Neuronal stem cell (in vitro differentiated cells): Measurements from ENCODE around the gene SMYD3.
A peak's percentile ranks its signal among the peaks of the same experiment; 100 is the strongest.

Experiments used
- DNase-seq: peaks from one replicate; pipeline ENCODE4 v3.0.0-alpha.2; 2013; ENCODE audit warnings: low spot score
- H2AFZ ChIP-seq: one replicate; pipeline ENCODE4 v1.6.1; 2013; ENCODE audit warnings: mild to moderate bottlenecking, low read length, inconsistent platforms
- H2AK5ac ChIP-seq: 2 replicates; pipeline ENCODE4 v1.6.1; 2013; ENCODE audit warnings: low read depth, mild to moderate bottlenecking, inconsistent platforms, low read length, moderate library complexity, mixed read lengths
- H2BK120ac ChIP-seq: 2 replicates; pipeline ENCODE4 v1.6.1; 2013; ENCODE audit warnings: low read depth, mild to moderate bottlenecking, inconsistent platforms, low read length, moderate library complexity, mixed read lengths
- H2BK12ac ChIP-seq: one replicate; pipeline ENCODE4 v1.6.1; 2013; ENCODE audit warnings: low read length, inconsistent platforms
- H2BK15ac ChIP-seq: 2 replicates; pipeline ENCODE4 v1.6.1; 2013; ENCODE audit warnings: mild to moderate bottlenecking, low read length, inconsistent platforms, mixed read lengths
- H2BK5ac ChIP-seq: one replicate; pipeline ENCODE4 v1.6.1; 2013; ENCODE audit warnings: inconsistent platforms, mild to moderate bottlenecking, low read length, moderate library complexity
- H3K14ac ChIP-seq: one replicate; pipeline ENCODE4 v1.6.1; 2013; ENCODE audit warnings: low read length, inconsistent platforms
- H3K18ac ChIP-seq: 2 replicates; pipeline ENCODE4 v1.6.1; 2013; ENCODE audit warnings: low read length, inconsistent platforms
- H3K23ac ChIP-seq: 2 replicates; pipeline ENCODE4 v1.6.1; 2013; ENCODE audit warnings: low read depth, mild to moderate bottlenecking, mixed read lengths, low read length, inconsistent platforms; ENCODE audit not compliant: poor library complexity
- H3K27ac ChIP-seq: replicated peaks from 3 replicates; pipeline ENCODE4 v1.5.1; 2013; ENCODE audit warnings: low read length, inconsistent platforms
- H3K27me3 ChIP-seq, 3 experiments: 2 replicates each; pipeline ENCODE4 v1.6.1; 2013; ENCODE audit warnings: low read length in 3 of 3, mild to moderate bottlenecking in 2 of 3, inconsistent platforms in 1 of 3, low read depth in 1 of 3, mixed read lengths in 1 of 3, moderate library complexity in 1 of 3; ENCODE audit not compliant: control insufficient read depth in 3 of 3, insufficient read depth in 3 of 3
- H3K36me3 ChIP-seq, 2 donors: replicated peaks in 1 of 2; 2 replicates each; pipeline ENCODE4 v1.6.1; 2013; ENCODE audit warnings: low read length in 2 of 2; ENCODE audit not compliant: control insufficient read depth in 2 of 2, insufficient read depth in 2 of 2
- H3K4ac ChIP-seq: 2 replicates; pipeline ENCODE4 v1.6.1; 2013; ENCODE audit warnings: inconsistent platforms, mild to moderate bottlenecking, low read length, moderate library complexity
- H3K4me1 ChIP-seq, 2 donors: 1 replicate in 1 of 2; 2 replicates in 1 of 2; pipeline ENCODE4 v1.6.1; 2013; ENCODE audit warnings: low read length in 2 of 2, low read depth in 1 of 2; ENCODE audit not compliant: control insufficient read depth in 2 of 2, insufficient read depth in 1 of 2
- H3K4me2 ChIP-seq: one replicate; pipeline ENCODE4 v1.6.1; 2013; ENCODE audit warnings: mild to moderate bottlenecking, low read length, inconsistent platforms; ENCODE audit not compliant: insufficient read depth, poor library complexity, severe bottlenecking
- H3K4me3 ChIP-seq, 2 donors: 2 replicates each; pipeline ENCODE4 v1.5.1; 2013; ENCODE audit warnings: low read length in 2 of 2, mild to moderate bottlenecking in 2 of 2, inconsistent platforms in 1 of 2, moderate library complexity in 1 of 2
- H3K79me1 ChIP-seq: one replicate; pipeline ENCODE4 v1.6.1; 2013; ENCODE audit warnings: low read depth, mild to moderate bottlenecking, inconsistent platforms, low read length, moderate library complexity
- H3K9ac ChIP-seq: one replicate; pipeline ENCODE4 v1.6.1; 2013; ENCODE audit warnings: mild to moderate bottlenecking, low read depth, low read length, inconsistent platforms; ENCODE audit not compliant: poor library complexity
- H3K9me3 ChIP-seq, 2 donors: replicated peaks in 1 of 2; 2 replicates each; pipeline versions ENCODE3 to v1.6.1; 2013; ENCODE audit warnings: low read length in 2 of 2, mild to moderate bottlenecking in 2 of 2, inconsistent platforms in 1 of 2, low read depth in 1 of 2, mixed read lengths in 1 of 2, moderate library complexity in 1 of 2; ENCODE audit not compliant: control insufficient read depth in 2 of 2, insufficient read depth in 1 of 2
- H4K8ac ChIP-seq: one replicate; pipeline ENCODE4 v1.6.1; 2013; ENCODE audit warnings: low read depth, mild to moderate bottlenecking, inconsistent platforms, low read length, moderate library complexity
- H4K91ac ChIP-seq: one replicate; pipeline ENCODE4 v1.6.1; 2013; ENCODE audit warnings: low read length, low read depth, mild to moderate bottlenecking, inconsistent platforms; ENCODE audit not compliant: poor library complexity
- WGBS, 2 donors: extraction: QIAGEN DNeasy Blood & Tissue Kit; methylation state at CpG; one replicate each; pipeline ENCODE4 v1.1.7; 2013; ENCODE audit warnings: missing lambda C conversion rate in 2 of 2, mixed read lengths in 1 of 2; ENCODE audit not compliant: insufficient read length in 2 of 2, insufficient replicate concordance in 1 of 2; ENCODE audit errors: extremely low coverage in 2 of 2; 5-methylcytosine and 5-hydroxymethylcytosine counted together

SMYD3 gene

DNA sequence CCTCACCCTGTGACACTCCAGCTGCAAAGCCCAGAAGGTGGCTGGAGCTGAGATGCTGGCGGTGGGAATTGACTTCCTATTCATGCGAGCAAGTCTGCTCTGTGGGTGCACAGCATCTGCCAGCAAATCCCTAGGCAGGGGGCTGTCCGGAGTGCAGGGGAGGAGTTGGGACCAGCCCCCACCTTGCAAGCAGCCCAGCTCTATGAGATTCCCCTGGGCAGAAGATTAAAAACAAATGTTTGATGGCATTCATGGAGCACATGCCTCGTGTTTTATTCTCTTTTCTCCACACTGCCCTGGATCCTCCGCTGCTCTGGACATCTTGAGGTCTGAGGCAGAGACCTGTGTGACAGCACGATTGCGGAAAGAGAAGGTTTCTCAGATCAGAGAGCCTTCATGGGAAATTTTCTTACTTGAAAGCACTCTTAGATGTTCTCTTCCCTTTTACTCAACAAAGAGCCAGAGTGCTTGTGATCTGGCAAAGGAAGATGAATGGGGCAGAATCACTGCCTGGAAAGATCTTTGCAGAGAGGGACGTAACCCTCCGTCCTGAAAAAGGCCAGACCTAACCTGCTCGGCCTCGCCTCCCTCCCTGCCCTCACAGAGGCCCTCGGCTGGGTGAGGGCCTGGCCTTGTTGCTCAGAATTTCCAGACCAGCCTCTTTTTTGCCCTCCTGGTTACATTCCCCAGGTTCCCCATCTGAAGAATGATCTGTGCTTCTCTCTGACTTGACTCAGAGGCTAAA is 755.2 kb downstream of the SMYD3 start:
- Histone ChIP-seq H3K9ac (no peak overlapping the region), H3K79me1 (no peaks in the 10 kb centered on the region), H2BK12ac (no peak overlapping the region), H3K4me1 (peaks cover 8 to 10% of the 10 kb centered on the region in 2 donors), H3K18ac (peak overlapping the region; percentile 8), H3K14ac (no peak overlapping the region), H4K91ac (no peak overlapping the region), H2BK15ac (no peak overlapping the region), H3K9me3 (peaks cover 2% of the 10 kb centered on the region in 2 donors), H3K4me2 (no peak overlapping the region), H3K23ac (no peak overlapping the region), H3K36me3 (no peaks in the 10 kb centered on the region), H3K4me3 (no peak overlapping the region), H2BK120ac (no peak overlapping the region), H3K4ac (no peak overlapping the region), H2AK5ac (no peak overlapping the region), H3K27ac (no peak overlapping the region), H4K8ac (no peak overlapping the region), H2AFZ (peak overlapping the region; percentile 70), H2BK5ac (no peak overlapping the region), H3K27me3 (no peaks in the 10 kb centered on the region)
- DNase-seq = no peak
- WGBS, 2 donors = no CpG with 5 or more reads among the region's 12 CpGs

DNA sequence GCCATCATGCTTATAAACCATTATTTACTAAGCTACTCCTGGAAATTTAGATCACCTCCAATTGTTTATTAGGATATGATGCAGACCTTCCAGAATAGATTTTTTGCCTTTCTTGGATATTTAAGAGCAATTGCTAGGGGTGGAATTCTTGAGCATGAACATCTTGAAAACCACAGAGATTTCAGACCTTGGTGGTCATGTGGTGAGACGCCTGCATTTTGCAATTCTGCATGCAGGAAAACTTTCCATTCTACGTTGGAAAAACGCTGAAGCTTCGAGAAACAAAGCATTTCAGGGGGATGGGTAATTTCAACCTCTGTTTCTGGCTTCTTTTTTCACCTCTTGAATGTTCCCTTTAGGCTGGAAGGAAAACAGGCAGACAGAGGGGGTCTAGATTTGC is 756.0 kb downstream of the SMYD3 start:
- no peaks in the 10 kb centered on the region for H3K79me1 ChIP-seq
- H4K8ac ChIP-seq = no peak overlapping the region
- no peak overlapping the region for H2BK12ac ChIP-seq
- peaks cover 8 to 10% of the 10 kb centered on the region in 2 donors for H3K4me1 ChIP-seq
- H3K18ac ChIP-seq = no peak overlapping the region
- H3K4me2 ChIP-seq = no peak overlapping the region
- no peak overlapping the region for H3K14ac ChIP-seq
- no peak overlapping the region for H3K27ac ChIP-seq
- no peak overlapping the region for H2AK5ac ChIP-seq
- H3K23ac ChIP-seq = no peak overlapping the region
- no peak overlapping the region for H3K9ac ChIP-seq
- H2BK15ac ChIP-seq = no peak overlapping the region
- H3K4ac ChIP-seq = no peak overlapping the region
- no peak overlapping the region for H2BK120ac ChIP-seq
- H2AFZ ChIP-seq = peak overlapping the region; percentile 70
- no peaks in the 10 kb centered on the region for H3K27me3 ChIP-seq
- no peaks in the 10 kb centered on the region for H3K36me3 ChIP-seq
- H3K9me3 ChIP-seq = peaks cover 0 to 2% of the 10 kb centered on the region in 2 donors
- DNase-seq = no peak
- H2BK5ac ChIP-seq = no peak overlapping the region
- no peak overlapping the region for H4K91ac ChIP-seq
- no peak overlapping the region for H3K4me3 ChIP-seq
- no CpG with 5 or more reads among the region's 4 CpGs for WGBS, 2 donors

DNA sequence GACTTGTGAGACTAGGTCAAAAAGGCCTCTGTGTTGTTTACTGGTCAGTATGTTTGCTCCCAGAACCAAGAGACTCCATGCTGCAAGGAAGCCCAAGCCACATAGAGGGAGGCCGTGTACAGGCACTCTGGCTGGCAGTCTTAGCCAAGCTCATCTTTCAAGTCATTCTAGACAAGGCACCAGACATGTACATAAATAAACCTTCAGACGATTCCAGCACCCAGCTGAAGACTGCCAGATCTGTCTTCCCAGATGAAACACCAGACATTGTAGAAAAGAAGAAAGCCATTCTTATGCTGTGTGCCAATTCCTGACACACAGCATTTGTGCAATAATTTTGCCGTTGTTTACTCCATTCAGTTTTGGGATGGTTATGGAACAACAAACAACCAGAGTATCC is 756.8 kb downstream of the SMYD3 start:
- Histone ChIP-seq H3K9ac (no peak overlapping the region), H3K14ac (no peak overlapping the region), H3K23ac (no peak overlapping the region), H4K91ac (no peak overlapping the region), H3K4me3 (no peak overlapping the region), H2AK5ac (no peak overlapping the region), H2BK5ac (peak overlapping the region; percentile 6), H4K8ac (no peak overlapping the region), H3K79me1 (no peaks in the 10 kb centered on the region), H3K4me2 (no peak overlapping the region), H3K4me1 (peaks cover 8 to 10% of the 10 kb centered on the region in 2 donors), H2BK15ac (no peak overlapping the region), H3K4ac (no peak overlapping the region), H3K9me3 (peaks cover 0 to 2% of the 10 kb centered on the region in 2 donors), H2AFZ (no peak overlapping the region), H3K27me3 (no peaks in the 10 kb centered on the region), H3K18ac (no peak overlapping the region), H3K36me3 (no peaks in the 10 kb centered on the region), H3K27ac (no peak overlapping the region), H2BK12ac (no peak overlapping the region), H2BK120ac (no peak overlapping the region)
- no peak for DNase-seq
- WGBS, 2 donors = no CpG with 5 or more reads among the region's 3 CpGs

DNA sequence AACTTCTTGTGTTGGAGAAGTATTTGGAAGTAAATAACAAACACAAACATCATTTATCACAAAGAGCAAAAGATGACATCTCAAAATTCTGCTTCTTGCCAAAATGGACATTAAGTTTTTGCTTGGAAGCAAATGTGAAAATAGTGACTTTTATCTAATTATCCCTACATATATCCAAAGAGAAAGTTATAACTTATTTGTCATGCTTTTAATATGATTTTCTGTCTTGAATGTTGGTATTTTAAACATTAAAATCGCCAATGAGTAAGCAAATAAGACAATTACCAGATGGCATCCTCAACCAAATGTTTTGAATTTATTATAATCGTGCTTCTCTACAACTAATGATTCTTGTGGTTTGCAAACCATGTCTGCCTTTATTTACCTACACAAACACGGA is 758.0 kb downstream of the SMYD3 start:
- no peak overlapping the region for H3K27ac ChIP-seq
- H4K91ac ChIP-seq = no peak overlapping the region
- H3K79me1 ChIP-seq = no peaks in the 10 kb centered on the region
- H2AFZ ChIP-seq = no peak overlapping the region
- WGBS, 2 donors = no CpG with 5 or more reads among the region's 3 CpGs
- no peak overlapping the region for H3K4me2 ChIP-seq
- H2BK120ac ChIP-seq = no peak overlapping the region
- no peak overlapping the region for H3K14ac ChIP-seq
- H3K9ac ChIP-seq = no peak overlapping the region
- H2BK5ac ChIP-seq = no peak overlapping the region
- no peak overlapping the region for H2BK15ac ChIP-seq
- DNase-seq = no peak
- H3K18ac ChIP-seq = no peak overlapping the region
- no peak overlapping the region for H3K4me3 ChIP-seq
- H2BK12ac ChIP-seq = no peak overlapping the region
- H3K4me1 ChIP-seq = peaks cover 8 to 10% of the 10 kb centered on the region in 2 donors
- no peak overlapping the region for H3K4ac ChIP-seq
- H4K8ac ChIP-seq = no peak overlapping the region
- no peaks in the 10 kb centered on the region for H3K27me3 ChIP-seq
- H3K23ac ChIP-seq = no peak overlapping the region
- H3K36me3 ChIP-seq = no peaks in the 10 kb centered on the region
- H2AK5ac ChIP-seq = no peak overlapping the region
- peaks cover 0 to 2% of the 10 kb centered on the region in 2 donors for H3K9me3 ChIP-seq
